NCI-H1417 (cell line): Measurements from ENCODE around the gene DSG3.

Experiments used
- DNase-seq, 3 experiments: peaks; one replicate each; lab custom pipeline; 2025; lab: John Stamatoyannopoulos, UW

The DSG3 gene, protein sequence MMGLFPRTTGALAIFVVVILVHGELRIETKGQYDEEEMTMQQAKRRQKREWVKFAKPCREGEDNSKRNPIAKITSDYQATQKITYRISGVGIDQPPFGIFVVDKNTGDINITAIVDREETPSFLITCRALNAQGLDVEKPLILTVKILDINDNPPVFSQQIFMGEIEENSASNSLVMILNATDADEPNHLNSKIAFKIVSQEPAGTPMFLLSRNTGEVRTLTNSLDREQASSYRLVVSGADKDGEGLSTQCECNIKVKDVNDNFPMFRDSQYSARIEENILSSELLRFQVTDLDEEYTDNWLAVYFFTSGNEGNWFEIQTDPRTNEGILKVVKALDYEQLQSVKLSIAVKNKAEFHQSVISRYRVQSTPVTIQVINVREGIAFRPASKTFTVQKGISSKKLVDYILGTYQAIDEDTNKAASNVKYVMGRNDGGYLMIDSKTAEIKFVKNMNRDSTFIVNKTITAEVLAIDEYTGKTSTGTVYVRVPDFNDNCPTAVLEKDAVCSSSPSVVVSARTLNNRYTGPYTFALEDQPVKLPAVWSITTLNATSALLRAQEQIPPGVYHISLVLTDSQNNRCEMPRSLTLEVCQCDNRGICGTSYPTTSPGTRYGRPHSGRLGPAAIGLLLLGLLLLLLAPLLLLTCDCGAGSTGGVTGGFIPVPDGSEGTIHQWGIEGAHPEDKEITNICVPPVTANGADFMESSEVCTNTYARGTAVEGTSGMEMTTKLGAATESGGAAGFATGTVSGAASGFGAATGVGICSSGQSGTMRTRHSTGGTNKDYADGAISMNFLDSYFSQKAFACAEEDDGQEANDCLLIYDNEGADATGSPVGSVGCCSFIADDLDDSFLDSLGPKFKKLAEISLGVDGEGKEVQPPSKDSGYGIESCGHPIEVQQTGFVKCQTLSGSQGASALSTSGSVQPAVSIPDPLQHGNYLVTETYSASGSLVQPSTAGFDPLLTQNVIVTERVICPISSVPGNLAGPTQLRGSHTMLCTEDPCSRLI

DNA sequence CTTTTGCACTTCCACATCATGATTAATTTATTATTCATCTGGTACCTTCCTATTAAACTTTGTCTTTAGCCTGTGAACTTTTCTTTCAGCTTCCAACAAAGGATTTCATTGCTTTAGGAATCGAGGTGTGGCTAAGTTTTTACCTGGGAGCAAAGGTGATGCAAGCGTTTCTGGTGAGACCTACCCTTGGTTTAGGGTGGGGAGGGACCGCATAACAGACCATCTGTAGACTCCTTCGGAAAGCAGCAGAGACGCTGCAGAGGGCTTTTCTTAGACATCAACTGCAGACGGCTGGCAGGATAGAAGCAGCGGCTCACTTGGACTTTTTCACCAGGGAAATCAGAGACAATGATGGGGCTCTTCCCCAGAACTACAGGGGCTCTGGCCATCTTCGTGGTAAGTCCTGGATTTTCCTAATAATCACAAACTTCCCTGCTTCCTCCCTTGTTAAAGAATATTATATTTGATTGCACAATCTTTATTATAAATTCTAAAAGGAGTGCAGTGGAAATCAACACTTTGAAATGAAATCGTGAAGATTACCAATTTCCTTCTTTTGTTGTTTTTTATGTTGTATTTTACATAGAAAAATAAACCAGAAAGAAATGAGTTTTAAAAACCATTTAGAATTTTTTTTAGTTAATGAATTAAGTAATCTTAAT lies at the start of gene DSG3:
Gene DSG3 (plus strand): TSS at position 212 of the 662 bp plus-strand sequence. CDS start 137 bp downstream, at position 349.
- no peak for DNase-seq

DNA sequence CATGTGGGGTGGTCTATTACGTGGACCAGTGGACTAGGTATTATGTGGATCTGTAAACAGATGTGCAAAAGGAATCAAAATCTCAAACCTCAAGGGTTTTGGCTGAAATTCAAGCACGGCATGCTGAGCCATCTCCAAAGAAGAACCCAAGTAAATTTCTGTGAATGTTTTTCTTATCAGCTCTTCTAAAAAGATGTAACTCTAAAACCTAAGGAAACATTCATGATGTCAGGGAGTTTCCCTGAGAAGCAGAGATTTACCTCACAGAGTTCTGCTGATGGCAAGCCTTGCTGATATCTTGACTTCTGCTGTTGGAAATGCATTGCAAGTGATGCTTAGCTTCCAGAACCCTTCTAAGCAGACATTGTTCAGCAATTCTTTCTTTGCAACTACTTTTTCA lies 49.4 kb upstream of the DSG3 start:
- no peak for DNase-seq

DNA sequence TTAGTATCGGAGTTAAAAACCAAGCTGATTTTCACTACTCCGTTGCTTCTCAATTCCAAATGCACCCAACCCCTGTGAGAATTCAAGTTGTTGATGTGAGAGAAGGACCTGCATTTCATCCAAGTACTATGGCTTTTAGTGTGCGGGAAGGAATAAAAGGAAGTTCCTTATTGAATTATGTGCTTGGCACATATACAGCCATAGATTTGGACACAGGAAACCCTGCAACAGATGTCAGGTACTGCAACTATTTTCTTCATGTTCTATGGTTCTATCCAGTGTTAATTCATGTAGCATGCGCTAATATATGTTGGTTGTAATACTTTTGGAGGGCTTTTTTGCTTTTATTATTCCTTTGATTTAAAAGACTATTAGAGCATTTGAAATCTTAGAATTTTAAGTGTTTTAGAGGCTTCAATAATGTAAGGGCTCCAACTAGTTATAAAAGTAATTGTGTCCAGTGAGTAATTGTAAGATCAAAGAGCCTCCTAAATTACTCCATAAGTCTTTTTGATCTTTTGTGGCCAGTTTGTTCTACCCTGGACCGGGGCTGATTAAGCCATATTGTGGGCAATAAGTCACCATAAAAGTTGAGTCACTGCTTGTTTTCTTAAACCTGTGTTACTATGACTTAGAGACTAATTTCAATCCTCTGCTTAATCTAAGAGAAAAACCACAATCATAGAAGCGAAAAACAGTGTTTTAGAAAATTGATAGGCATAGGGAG lies 48.1 kb upstream of the DSG3 start:
- DNase-seq, result no peak

DNA sequence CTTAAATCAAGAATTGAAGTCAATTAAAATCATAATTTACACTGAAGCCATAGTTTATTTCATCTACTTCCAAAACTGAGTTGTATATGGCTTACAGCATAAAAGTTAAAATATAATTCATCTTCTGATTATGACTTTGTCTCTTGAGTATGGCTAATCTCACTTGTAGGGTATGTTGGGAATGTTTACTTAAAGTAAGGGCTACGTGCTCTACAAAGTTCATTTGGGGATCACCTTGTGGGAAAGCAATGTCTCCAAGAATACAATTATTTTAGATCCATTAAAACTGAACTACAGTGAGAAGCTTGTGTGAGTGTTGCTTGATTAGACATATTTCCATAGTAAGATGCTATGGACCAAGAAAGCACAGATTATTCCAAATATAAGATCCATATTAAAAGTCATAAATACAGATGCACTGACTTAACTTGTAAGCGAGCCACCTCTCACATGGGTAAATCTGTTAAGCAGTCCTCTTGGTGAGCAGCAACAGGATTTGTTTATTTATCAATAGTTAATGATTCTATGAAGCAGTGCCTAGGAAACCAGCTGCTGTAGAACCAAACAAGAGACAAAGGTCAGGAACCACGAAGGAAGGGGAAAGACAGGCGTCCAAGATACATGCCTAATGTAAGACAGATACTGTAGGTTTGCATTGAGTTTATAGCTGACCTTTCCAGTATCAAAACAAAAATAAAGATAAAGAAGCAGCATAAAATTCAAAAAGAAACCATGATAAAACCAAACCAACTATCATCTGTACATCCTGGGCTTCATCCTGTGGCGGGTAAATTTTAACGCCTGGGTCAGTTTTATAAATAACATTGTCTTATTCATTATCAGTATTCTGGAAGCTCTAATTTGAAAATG lies 46.1 kb upstream of the DSG3 start:
- DNase-seq, result peak in 2 of 3 experiments; percentile 4 to 35

DNA sequence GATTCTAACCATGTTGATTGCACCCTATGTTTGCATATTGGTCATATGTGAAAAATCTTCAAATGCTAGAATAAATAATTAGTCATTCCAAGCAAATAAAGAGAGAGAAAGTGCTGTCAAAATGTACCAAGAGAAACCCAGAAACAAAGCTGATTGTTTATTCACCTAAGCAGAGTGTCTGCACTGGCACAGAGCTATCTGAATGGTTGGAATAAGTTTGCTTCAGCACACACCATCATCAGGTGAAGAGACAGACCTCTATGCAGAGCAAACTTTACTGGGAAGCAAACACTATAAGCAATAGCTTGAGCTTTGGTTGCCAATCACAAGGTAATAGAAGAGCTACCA lies 45.5 kb upstream of the DSG3 start:
- peak in 1 of 3 experiments; percentile 35 for DNase-seq

DNA sequence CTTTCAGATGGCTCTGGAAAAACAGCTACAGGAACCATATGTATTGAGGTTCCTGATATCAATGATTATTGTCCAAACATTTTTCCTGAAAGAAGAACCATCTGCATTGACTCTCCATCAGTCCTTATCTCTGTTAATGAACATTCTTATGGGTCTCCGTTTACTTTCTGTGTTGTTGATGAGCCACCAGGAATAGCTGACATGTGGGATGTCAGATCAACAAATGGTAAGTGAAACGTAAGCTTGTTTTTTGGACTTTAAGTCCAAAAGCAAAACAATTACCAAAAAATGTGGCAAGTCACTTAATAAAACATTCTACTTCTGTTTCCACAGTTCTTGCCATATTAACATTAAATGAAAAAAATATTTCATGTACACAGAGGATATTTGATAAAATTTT lies 44.1 kb upstream of the DSG3 start:
- peak in 1 of 3 experiments; percentile 20 for DNase-seq

DNA sequence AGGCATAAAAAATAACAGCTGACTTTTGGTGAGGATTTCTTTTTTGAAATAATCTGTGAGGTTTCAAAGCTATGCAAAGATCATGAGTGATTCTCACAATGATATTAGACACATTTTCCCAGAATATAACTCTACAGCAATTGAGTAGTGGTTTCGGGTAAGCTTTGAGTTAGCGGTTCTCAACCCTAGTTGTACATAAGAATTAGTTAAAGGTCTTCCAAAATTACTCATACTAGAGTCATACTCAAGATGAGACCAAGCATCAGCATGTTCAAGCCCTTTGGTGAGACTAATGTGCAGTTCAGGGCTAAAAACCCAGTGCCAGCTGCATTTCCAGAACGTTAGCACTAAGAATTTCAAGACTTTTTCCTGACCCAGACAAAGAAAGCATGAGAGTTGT lies 39.9 kb upstream of the DSG3 start:
- no peak for DNase-seq

DNA sequence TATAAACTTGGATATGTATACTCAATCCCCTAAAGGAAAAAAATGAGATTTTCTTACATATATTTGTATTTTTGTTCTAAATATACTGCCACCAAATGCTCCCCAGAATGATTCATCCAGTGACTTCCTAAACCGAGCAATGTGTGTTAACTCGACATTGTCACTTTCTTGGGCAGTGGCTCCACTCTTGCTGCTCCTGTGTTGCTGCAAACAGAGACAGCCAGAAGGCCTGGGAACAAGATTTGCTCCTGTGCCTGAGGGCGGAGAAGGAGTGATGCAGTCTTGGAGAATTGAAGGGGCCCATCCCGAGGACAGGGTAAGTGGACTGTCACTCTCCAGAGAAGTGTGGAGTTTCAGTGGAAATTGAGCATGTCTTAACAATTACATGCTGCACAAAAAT lies 38.3 kb upstream of the DSG3 start:
- DNase-seq, result no peak

DNA sequence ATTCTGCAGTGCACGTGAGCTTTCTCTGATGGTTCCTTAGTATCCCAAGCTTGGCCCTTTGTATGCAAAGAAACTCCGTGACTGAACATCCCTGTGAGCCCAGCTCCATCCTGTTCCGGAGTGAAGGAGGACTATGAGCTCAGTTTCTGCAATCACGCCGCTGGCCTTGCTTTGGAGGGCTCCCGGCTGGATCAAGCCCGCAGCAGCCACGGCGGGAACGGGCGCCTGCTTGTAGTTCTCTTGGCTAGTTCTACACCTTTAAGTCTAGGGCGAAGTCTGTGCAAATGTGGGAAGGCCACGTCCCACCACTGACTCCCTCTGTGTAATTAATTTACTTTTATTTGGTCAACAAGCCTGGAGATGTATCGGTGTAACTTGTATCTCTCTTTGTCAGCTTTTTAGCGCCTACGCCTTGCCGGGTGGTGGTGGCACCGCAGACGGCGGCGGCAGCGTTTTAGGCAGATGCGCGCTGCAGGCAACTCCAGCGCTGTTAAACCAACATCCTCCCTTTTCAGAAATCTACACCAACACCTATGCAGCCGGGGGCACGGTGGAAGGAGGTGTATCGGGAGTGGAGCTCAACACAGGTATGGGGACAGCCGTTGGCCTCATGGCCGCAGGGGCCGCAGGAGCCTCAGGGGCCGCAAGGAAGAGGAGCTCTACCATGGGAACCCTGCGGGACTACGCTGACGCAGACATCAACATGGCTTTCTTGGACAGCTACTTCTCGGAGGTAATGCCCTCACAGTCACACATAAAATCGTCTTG lies 36.6 kb upstream of the DSG3 start:
- no peak for DNase-seq

DNA sequence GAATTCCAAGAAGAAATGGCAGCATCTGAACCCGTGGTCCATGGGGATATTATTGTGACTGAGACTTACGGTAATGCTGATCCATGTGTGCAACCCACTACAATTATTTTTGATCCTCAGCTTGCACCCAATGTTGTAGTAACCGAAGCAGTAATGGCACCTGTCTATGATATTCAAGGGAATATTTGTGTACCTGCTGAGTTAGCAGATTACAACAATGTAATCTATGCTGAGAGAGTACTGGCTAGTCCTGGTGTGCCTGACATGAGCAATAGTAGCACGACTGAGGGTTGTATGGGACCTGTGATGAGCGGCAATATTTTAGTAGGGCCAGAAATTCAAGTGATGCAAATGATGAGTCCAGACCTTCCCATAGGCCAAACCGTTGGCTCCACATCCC lies 34.4 kb upstream of the DSG3 start:
- no peak for DNase-seq

DNA sequence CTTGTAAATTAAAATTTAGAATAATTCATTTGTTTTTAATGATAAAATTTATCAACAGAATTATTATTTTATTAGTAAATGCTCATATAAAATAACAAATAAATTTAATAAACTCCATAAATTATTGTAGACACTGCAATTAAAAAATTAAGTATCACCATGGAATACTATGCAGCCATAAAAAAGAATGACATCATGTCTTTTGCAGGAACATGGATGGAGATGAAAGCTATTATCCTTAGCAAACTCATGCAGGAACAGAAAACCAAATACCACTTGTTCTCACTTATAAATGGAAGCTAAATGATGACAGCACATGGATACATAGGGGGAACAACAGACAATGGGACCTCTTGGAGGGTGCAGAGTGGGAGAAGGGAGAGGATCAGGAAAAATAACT lies 29.7 kb upstream of the DSG3 start:
- DNase-seq, result no peak

DNA sequence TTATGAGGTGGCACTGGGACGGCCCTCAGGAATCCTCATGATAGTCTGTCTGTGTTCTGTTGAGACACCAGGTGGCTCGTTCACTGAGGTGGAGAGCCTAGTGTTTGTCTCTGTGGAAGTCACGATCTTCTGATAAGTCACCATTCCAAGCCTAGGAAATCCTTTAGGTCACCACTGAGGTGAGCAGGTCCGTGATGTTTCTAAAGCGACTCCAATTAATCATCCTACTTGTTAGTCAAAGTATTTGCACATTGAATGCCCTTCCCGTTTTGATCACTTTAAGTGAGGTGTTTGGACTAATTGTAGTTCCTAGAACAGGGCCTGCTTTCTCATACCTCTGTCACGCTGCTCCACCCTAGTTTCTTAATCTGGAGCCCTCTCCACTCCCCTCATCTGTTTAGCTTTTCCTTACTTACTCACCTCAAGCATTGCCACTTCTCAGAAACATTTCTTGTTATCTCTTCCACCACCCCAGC lies 28.0 kb upstream of the DSG3 start:
- no peak for DNase-seq

DNA sequence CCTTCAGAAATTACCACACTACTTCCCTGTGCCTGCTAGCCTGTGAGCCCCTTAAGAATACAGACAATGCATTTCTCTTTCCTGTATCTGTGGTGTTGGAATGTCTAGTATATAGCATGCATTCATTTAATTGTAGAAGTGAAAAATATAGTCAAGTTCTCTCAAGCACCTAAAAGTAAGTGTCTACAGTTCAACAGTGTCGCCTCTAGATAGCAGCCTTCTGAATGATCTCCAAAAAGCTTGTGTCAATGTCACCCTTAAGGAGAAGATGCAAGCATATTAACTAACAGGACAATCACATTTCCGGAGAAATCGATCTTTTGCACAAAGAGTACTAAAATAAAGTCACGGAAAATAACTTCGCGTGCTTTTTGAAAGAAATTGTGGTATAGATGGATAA lies 27.5 kb upstream of the DSG3 start:
- no peak for DNase-seq

DNA sequence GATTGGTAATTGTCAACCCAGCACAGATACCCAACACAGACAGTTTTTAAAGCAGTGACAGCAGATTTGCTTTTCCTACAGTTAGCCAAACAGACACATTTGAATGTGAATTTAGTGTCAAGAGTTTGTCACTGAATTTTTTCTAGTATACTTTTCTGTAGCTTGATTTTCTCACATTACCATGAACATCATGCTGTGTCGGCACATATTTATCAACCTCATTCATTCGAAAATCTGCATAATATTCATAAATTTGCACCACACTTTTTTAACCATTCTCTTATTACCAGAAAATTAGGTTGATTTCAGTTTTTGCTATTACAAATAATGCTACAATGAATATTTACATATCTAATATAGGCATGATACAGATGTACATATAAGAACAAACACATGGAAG lies 27.0 kb upstream of the DSG3 start:
- no peak for DNase-seq

DNA sequence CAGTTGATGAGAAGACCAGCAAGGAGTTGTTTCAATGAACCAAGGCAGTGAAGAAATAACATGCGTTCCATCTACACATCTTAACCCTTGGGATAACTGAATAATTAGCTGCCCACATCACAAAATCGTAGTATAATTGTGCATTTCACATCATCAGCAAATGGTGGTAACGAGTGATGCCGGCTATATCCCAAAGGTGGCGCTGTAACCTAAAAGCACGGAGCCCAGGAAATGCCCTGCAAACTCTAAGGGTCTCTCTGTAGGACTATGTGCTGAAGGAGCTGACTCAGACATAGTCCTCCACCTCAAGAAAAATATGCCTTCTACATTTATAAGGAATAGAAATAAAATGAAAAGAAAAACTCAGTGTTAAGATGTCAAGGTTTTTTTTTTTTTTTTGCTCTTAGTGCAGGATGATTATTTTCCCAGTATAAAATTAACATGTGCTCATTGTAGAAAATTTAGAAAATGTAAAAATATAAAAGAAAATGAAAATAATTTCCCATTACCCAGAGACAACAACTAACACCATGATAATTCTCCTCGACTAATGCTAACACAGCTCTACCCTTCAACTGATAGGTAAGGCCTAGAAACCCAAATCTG lies 23.1 kb upstream of the DSG3 start:
- peak; percentile 18 to 31 (median 20) for DNase-seq

DNA sequence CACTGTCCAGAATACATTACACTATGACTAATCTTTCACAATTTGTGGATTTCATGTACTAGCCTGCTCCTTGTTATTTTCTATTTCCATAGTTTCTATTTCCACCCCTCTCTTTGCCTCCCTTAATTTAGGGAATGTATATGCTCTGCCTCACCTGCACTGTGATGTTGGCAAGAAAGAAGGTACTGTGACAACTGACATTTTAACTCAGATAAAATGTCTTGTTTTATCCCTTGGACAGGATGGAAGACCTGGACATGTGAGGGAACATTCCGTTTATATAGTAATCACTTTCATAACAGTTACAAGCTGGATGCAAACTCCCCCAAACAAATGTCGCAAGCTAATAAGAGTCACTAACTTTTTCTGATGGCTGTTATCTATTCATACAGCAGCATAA lies 21.5 kb upstream of the DSG3 start:
- no peak for DNase-seq

DNA sequence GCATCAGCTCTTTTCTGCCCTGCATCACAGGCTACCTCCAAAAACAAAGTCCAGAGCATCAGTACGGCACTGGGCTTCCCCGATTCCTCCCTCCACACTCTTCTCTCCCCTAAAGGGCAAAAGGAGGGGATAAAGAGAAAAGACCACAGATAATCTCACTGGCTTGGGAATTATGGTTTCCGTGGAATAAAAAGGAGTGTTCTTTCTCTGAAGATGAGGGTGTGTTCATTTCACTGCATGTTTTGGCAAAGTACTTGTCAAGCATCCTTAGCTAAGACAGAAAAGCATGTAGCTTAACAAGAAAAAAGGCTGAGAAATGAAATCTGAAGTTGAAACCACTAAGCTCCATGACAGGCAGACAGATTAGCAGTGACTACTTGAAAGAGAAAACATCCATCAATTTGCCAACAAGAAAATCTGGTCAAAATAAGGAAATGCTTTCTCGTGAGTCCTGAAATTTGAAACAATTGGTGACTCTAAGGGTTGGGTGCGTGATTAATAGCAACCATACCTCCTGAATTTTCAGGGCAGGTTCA lies 20.6 kb upstream of the DSG3 start:
- no peak for DNase-seq

DNA sequence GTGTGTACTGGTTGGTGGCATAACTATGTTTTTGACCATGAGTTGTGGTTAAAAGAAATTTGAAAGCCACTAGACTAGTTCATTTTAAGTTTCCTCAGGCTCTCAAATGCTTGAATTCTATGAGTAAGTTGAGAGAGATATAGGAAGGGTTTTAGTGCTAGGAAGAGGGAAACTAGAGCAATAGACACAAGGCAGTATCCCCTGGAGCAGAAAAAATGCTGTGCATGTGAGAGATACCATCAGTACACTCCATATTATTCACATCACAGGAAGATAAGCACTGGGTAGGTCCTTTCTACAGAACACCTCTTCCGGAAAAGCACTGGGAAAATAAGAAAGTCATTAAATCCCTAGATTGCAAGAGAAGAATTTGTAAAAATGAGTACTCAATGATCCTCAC lies 19.3 kb upstream of the DSG3 start:
- DNase-seq, result no peak

DNA sequence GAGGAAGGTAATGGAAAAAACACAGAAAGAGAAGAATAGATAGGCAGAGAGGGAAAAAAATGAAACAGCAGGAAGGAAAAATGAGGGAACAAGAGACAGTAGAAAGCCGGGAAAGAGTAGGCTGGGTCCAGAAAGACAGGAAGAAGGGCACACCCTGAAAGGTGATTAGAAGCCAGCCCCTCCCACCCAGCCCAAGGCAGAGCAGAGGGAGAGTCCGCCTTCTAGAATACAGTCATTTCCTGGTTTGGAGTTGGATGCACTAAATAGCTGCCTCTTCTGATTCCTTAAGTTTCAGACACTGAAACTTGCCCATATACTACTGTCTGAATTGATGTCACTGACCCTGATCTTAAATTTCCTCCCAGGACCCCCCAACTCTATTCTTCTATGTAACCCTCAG lies 17.9 kb upstream of the DSG3 start:
- DNase-seq, result no peak
